ENCODE measurements around the gene PIGC.

Gene PIGC

DNA sequence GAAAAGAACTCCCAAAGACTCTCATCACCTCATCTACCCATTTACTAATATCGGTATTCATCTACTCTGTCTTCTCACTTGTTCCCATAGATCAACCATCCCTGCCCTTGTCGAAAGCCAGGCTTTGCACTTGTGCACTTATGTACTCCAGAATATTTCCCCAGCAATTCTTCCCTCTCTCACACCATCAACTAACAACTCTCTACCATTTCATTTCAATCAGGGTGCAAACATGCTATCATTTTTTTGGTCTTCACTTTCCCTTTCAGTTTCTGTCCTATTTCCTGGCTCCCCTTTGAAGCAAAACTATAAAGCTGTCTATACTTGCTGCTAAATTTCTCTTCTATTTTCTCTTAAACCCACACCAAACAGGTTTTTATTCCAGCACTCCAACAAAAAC is 16.7 kb downstream of the PIGC start:
- no peak for DNase-seq

DNA sequence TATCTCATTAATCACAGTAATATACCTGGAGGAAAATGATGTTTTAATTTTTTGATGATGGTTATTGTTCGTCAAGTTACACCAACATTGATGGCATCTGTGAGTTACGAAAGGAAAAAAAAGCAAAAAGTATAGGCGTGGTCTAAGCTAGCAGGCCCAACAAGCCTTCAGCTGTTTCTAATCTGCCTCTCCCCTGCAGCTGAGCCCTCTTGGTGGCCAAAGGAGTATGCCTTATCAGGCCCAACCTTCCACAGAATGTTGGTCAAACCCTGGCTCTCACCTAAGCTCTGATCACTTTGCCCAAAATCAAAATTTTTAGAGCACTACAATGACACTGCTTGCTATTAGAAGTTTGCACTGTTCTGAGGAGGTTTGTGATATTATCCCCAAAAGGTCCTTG is 18.5 kb downstream of the PIGC start:
- no peak for DNase-seq

GRCh38 chr1:172423336-172423735 is 20.5 kb downstream of the PIGC start:
- no peak for DNase-seq

DNA sequence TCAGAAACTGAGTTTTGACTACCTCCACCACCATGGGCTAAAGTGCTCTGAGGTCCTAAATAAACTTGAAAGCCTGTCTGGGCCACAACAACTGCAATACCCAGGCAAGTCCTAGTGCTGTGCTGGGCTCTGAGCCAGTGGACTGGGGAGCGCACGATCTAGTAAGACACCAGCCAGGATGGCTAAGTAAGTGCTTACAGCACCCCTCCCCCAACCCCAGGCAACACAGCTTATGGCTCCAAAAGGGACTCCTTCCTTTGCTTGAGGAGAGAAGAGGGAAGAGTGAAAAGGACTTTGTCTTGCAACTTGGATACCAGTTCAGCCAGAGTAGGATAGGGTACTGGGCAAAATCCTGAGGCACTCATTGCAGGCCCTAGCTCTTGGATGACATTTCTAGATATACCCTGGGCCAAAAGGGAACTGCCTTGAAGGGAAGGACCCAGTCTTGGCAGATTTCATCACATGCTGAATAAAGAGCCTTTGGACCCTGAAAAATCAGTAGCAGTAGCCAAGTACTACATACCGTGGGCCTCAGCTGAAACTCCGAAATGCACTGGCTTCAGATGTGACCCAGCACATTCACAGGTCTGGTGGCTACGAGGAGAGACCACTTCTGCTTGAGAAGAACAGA is 21.8 kb downstream of the PIGC start:
- no peak for DNase-seq

DNA sequence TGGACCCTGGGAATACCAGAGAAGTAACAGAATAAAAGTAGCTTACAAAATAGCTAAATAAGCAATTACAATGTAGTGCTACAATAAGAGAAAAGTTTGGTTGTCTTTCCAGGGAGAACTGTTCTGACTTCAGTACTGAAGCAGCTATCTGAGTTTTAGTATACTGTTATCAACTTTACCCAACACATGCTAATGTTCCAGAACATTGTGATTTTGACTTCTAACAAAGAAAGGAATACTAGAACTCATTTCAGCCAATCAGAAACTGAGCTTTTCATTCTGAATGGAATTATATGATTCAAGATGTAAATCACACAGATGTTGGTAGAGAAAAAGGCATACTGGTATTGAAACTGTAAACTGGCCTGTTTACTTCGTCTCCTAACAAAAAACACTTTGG is 23.5 kb downstream of the PIGC start, which contains the start of gene C1orf105:
C1orf105 (plus strand) TSS at position 301 of the 400 bp plus-strand sequence. CDS start 201 bp downstream, outside the sequence.
- DNase-seq, result no peak

DNA sequence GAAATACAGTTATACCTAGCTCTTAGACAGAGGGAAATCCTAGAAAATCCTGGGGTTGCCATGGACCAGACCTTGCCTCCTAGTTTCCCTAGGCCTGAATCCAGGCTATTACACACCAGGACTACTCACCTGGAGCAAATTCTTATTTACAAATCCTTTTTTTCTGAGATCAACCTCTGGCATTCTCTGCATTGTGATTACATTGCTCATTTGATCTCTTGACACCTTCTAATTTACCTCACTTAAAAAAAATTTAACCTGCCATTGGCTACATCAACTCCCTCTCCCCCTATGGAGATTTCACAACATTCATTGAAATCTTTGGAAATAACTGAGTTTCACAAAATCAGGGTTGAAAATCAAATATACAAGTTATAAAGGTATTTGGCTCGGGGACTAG is 26.3 kb downstream of the PIGC start:
- no peak for DNase-seq

DNA sequence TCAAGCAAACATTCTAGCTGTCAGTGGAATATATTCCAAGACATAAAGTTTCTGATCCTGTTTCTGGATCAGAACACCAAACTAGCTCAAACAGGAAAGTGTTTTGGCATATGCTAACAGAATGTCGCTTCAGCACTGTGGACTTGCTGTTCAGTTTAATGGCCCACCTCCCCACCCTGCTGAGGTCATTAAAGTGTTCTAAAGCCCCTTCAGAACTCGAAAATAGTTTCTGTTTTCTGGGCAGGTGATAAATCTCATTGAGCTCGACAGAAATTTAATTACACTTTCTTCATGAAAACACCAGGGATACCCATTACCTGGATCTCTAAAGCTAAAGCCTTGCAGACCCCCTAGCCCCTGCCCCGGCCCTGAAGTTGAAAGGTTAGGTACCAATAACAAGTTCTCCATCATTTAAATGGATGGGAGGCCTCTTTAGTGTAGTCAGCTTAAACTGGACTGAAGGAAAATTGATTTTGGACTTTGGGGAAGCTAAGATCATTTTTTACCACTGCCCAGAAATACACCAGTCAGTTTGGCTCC is 27.3 kb downstream of the PIGC start:
- DNase-seq, result no peak

GRCh38 chr1:172414331-172414730 is 29.5 kb downstream of the PIGC start:
- no peak for DNase-seq

DNA sequence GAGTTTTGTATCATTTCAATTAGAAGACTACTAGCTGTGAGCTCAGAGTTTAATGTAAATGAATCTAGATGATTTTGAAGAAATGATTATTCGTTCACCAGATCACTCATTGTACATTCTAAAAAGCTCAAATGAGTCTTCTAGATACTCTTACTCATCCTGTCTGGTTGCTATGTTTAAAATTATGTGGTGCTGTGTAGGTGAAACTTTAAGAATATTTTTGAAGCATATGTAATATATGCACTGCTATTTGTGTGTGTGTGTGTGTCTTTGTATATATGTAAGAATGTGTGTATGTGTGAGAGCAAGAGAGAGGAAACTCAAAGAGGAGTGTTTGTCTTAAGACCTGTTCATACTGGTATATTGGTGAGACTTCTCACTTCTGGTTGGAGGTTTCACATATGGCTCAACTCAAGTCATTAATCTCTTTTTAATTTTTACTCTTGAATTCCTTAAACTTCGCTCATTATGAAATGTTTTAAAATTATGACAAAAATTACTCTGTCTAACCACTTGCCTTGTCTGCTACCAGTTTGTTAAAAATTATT is 32.0 kb downstream of the PIGC start:
- no peak for DNase-seq

- no peak for DNase-seq
Measured at GRCh38 chr1:172410027-172410426, 33.8 kb downstream of the PIGC start.

GRCh38 chr1:172408958-172409357 is 34.9 kb downstream of the PIGC start:
- no peak for DNase-seq

DNA sequence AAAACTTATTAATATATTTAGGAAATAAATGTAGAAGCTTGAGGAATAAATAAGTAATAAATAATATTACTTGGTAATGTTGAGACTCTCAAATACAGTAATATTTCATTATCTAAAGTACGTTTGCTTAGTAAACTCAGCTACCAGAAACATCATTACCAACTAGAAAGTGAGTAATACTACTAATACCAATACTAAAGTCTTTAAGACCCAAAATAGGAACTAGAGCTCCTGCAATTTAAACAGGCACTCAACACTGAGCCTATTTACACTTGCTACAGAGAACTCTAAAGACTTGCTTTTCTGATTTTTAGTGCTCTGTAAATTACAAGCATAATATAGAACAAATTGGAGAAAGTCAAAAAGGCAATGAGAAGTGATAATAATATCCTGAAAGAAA is 36.9 kb downstream of the PIGC start:
- no peak for DNase-seq

DNA sequence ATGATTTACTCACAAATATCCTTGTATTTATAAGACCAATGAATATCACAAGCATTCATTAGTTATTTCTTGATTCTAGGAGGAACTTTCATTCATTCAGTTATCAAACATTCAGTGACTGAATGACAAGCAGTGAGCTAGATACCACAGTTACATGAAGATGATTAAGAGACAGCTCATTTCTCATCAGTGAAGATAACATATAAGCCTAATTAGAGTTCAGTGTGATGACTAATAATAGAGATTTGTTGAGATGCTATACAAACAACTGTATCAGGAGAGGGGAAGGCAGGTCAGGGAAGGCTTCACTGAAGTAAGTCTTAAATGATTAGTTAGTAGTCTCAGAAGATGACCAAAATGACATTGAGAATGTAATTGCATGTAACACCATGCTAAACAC is 38.0 kb downstream of the PIGC start:
- no peak for DNase-seq

DNA sequence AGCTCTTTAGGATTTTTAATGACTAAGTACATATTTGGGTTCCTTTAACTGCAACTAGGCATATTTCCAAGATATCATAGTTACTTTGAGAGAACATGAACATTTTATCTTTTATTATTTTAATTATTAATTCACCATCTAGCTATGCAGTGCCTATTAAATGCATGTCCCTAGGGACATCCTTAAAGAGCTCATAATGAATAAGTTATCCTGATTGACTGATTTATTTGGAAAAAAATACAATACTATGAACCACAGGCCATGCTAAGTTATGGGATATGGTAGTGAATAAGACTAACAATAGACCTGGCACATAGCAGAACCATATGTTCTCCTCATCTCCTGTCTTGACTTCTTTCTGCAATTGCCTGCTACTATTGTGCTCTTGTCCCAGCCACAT is 39.7 kb downstream of the PIGC start:
- DNase-seq, result no peak

GRCh38 chr1:172402878-172403569 is 40.8 kb downstream of the PIGC start:
- DNase-seq, result no peak

GRCh38 chr1:172401892-172402291 is 42.0 kb downstream of the PIGC start:
- no peak for DNase-seq

DNA sequence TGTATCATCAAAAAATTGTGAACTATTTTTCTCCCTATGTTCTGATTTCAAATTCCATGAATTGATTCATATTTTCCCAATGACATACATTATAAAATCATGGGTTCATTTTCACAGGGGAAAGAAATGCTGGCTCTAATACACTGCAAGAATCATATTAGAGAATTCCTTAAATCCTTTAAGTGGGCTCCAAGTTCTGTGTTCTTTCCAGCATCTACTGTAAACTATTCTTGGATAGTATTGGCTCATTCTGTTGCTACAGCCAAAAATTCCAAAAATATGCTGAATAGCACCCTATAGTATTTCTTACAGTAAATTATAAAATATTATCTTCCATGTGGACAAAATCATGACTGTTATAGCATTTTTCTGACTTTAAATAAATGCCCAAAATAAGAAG is 42.4 kb downstream of the PIGC start:
- DNase-seq, result no peak

GRCh38 chr1:172400722-172401105 is 43.2 kb downstream of the PIGC start:
- no peak for DNase-seq

DNA sequence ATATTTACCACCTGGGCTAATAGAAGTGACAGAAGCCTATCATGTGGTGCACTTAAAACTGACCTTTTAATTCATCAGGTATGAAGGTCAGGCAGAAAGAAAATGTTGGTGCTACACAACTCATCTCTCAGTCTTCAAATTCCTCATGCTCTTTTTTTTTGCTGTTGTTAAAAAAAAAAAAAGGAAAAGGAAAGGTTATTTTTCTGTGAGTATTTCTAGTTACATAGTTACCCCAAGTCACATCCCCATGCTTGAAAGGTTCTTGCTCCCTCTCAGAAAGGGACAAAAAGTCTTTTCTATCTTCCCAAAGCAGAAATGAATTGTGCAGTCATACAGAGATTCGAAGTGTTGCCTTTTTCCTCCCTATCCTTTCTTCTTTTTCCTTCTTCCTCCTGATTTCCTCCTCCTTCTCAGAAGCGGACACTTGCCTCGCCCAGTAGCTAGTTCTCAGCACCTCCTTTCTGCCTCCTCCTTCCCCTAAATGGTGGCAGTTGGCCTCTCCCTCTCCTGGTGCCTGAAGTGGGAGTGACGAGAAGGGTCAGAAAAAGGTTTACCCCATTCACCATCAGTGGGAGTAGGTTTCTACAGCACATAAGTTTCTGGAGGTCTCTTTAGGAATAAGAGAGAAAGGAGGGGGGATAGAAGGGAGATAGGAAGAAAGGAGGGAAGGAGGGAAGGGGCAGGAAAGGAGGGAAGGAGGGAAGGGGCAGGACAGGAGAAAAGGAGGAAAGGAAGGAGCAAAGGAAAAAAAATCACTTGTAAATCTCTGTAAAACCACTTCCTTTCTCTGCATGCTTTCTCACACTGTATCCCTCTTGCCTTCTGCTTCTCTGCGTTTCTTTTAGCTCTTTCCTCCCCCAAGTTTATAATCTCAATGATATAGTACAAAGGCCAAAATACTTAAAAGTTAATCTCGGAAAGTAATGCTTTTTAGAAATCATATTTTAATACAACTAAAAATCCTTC is 43.8 kb downstream of the PIGC start:
- DNase-seq, result no peak

- no peak for DNase-seq
Measured at GRCh38 chr1:172398970-172399755, 44.7 kb downstream of the PIGC start.

GRCh38 chr1:172398193-172398592 is 45.7 kb downstream of the PIGC start:
- no peak for DNase-seq

DNA sequence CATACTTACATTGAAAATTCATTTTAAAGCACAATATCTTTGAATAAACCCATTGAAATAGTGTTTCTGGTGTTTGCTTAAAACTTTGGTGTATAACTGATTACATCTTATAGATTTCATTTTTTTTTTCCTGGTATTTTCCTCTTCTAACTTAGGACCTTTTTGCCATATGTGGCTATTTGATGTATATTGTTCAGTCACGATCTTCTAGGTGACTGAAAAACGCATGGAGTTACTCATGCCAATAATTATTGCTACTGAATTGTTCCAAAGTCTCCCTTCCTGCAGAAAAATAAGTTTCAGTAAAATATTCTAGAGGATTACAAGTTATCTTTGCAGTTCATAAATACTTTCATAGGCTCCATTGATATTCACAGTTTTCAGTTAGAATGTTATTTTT is 46.2 kb downstream of the PIGC start:
- no peak for DNase-seq

Data from activated T-cell treated with anti-CD3 and anti-CD28 coated beads for 4 hours (primary cell).